Mesothelial cell of epicardium (in vitro differentiated cells): ENCODE results near the gene GLI1. TPM values are rescaled to one million over a fixed set of nuclear protein-coding genes. Genes with fewer than 3 reads are reported as not detected.

Experiments used
- DNase-seq, 2 experiments: peaks; one replicate each; pipeline ENCODE4 v3.0.0; 2021; ENCODE audit warnings: low spot score in 2 of 2; ENCODE audit not compliant: unreplicated experiment in 2 of 2
- H3K27ac Mint-ChIP-seq: 2 replicates; pipeline ENCODE4 v1.8.0; 2021; ENCODE audit warnings: mixed read lengths
- H3K27me3 Mint-ChIP-seq: 2 replicates; pipeline ENCODE4 v1.8.0; 2021; ENCODE audit warnings: low read depth, mixed read lengths
- H3K36me3 Mint-ChIP-seq: 2 replicates; pipeline ENCODE4 v1.8.0; 2021; ENCODE audit warnings: mixed read lengths
- H3K4me1 Mint-ChIP-seq: 2 replicates; pipeline ENCODE4 v1.8.0; 2021; ENCODE audit warnings: mixed read lengths
- H3K4me3 Mint-ChIP-seq: 2 replicates; pipeline ENCODE4 v1.8.0; 2021; ENCODE audit warnings: mild to moderate bottlenecking, moderate library complexity, mixed read lengths
- H3K9me3 Mint-ChIP-seq: 2 replicates; pipeline ENCODE4 v1.8.0; 2021; ENCODE audit warnings: mixed read lengths
- total RNA-seq: library from RNA; stranded (reverse); gene quantifications from 3 replicates; pipeline ENCODE4 v1.2.1, GENCODE V29; 2021
- TF ChIP-seq, protein P1 (sequence below): fragments of 200-600 bp; sonication (generic); IDR thresholded peaks from one replicate; pipeline ENCODE4 v1.5.0; 2021; ENCODE audit warnings: antibody characterized with exemption; ENCODE audit not compliant: unreplicated experiment

GLI1 gene
- total RNA-seq, 1 donor from 2014 or later = 10.1 TPM

DNA sequence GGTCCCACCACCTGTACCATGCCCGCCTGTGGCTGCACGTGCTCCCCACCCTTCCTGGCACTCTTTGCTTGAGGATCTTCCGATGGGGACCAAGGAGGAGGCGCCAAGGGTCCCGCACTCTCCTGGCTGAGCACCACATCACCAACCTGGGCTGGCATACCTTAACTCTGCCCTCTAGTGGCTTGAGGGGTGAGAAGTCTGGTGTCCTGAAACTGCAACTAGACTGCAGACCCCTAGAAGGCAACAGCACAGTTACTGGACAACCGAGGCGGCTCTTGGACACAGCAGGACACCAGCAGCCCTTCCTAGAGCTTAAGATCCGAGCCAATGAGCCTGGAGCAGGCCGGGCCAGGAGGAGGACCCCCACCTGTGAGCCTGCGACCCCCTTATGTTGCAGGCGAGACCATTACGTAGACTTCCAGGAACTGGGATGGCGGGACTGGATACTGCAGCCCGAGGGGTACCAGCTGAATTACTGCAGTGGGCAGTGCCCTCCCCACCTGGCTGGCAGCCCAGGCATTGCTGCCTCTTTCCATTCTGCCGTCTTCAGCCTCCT, 3.4 kb upstream of the GLI1 start:
- H3K27ac Mint-ChIP-seq = no peak overlapping the region
- H3K36me3 Mint-ChIP-seq = no peaks in the 10 kb centered on the region
- peaks cover 24% of the 10 kb centered on the region for H3K4me1 Mint-ChIP-seq
- no peaks in the 10 kb centered on the region for H3K9me3 Mint-ChIP-seq
- DNase-seq = no peak
- peaks cover 23% of the 10 kb centered on the region for H3K27me3 Mint-ChIP-seq
- TF ChIP-seq, protein P1, sequence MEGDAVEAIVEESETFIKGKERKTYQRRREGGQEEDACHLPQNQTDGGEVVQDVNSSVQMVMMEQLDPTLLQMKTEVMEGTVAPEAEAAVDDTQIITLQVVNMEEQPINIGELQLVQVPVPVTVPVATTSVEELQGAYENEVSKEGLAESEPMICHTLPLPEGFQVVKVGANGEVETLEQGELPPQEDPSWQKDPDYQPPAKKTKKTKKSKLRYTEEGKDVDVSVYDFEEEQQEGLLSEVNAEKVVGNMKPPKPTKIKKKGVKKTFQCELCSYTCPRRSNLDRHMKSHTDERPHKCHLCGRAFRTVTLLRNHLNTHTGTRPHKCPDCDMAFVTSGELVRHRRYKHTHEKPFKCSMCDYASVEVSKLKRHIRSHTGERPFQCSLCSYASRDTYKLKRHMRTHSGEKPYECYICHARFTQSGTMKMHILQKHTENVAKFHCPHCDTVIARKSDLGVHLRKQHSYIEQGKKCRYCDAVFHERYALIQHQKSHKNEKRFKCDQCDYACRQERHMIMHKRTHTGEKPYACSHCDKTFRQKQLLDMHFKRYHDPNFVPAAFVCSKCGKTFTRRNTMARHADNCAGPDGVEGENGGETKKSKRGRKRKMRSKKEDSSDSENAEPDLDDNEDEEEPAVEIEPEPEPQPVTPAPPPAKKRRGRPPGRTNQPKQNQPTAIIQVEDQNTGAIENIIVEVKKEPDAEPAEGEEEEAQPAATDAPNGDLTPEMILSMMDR = peak; percentile 36
- H3K4me3 Mint-ChIP-seq = peak overlapping the region; percentile 20

- Mint-ChIP-seq H3K36me3 (no peaks in the 10 kb centered on the region), H3K27ac (no peak overlapping the region), H3K4me1 (peaks cover 28% of the 10 kb centered on the region), H3K4me3 (no peak overlapping the region), H3K27me3 (peaks cover 28% of the 10 kb centered on the region), H3K9me3 (no peaks in the 10 kb centered on the region)
- TF ChIP-seq, protein P1 = no peak
- no peak for DNase-seq
These were observed 2.7 kb upstream of the GLI1 start for GRCh38 chr12:57456737-57457490.

- no peaks in the 10 kb centered on the region for H3K9me3 Mint-ChIP-seq
- peak overlapping the region; percentile 93 for H3K27ac Mint-ChIP-seq
- no peak for DNase-seq
- H3K4me1 Mint-ChIP-seq = peaks cover 29% of the 10 kb centered on the region
- no peaks in the 10 kb centered on the region for H3K36me3 Mint-ChIP-seq
- H3K27me3 Mint-ChIP-seq = peaks cover 41% of the 10 kb centered on the region
- H3K4me3 Mint-ChIP-seq = peak overlapping the region; percentile 91
- TF ChIP-seq, protein P1 = no peak
These were observed 925 bp upstream of the GLI1 start for GRCh38 chr12:57458665-57459054.

DNA sequence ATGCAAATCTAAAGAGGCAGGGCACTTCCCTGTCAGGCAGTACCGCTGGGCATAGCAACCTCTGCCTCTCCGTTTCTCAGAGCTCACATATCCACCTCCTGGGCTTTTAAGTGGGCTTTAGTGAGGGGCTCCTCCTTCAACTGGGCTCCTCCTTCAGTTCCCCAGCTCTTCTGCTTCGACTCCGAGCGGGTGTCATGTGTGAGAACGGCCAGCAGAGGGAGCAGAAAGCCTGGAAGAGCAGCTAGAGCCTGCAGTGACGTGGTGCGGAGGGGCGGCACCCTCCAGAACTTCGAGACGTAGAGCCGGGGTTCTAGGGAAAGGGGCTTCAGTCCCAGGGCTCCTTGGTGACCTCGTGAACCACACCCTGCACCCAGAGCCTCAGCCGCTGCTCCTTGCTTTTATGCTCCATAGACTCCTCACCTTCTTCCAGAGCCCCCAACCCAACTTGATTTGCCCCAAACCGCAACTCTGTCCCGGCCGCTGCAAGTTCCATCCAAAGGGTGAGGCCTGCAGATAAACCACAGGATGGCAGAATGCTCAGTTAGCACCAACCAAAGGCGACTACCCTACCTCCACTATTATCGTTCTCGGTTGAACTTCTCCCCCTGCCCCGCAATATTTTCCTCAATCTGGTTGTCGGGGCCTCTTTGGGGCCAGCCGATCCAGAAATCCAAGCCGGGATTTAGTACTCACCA, 383 bp upstream of the GLI1 start:
- peak; percentile 82 to 96 for DNase-seq
- H3K4me3 Mint-ChIP-seq = peak overlapping the region; percentile 91
- H3K27ac Mint-ChIP-seq = peak overlapping the region; percentile 93
- H3K36me3 Mint-ChIP-seq = no peaks in the 10 kb centered on the region
- peaks cover 47% of the 10 kb centered on the region for H3K27me3 Mint-ChIP-seq
- H3K9me3 Mint-ChIP-seq = no peaks in the 10 kb centered on the region
- peaks cover 29% of the 10 kb centered on the region for H3K4me1 Mint-ChIP-seq
- TF ChIP-seq, protein P1 = peak; percentile 92

DNA sequence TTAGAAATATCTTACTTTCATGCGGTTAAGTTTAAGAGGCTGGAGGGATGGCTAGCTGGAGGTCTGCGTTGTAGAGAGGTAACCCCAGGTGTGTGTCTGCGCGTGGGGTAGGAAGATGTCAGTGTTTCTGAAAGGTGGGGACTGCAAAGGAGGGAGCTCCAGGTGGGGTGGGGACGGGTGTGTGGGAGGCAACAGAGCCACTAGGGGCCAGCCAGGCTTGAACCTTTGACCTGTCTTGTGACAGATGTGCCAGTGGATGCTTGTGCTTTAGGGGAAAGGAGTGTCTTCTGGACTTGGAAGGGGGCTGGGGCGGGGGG, 841 bp downstream of the GLI1 start:
- H3K27me3 Mint-ChIP-seq = peaks cover 55% of the 10 kb centered on the region
- no peak for DNase-seq
- TF ChIP-seq, protein P1 = no peak
- H3K27ac Mint-ChIP-seq = peak overlapping the region; percentile 18
- peaks cover 29% of the 10 kb centered on the region for H3K4me1 Mint-ChIP-seq
- H3K4me3 Mint-ChIP-seq = peak overlapping the region; percentile 81
- H3K36me3 Mint-ChIP-seq = no peaks in the 10 kb centered on the region
- H3K9me3 Mint-ChIP-seq = no peaks in the 10 kb centered on the region
